GM19238 (cell line): ENCODE measurements around the gene CSNK1G3.
"Not testable (repeated sequence)": the region's sequence is repeated elsewhere in the genome, so short reads cannot be mapped to it uniquely, and the experiment has no call there.

Experiments
- DNase-seq: peaks from one replicate; pipeline ENCODE4 v3.0.0; 2011; ENCODE audit warnings: low spot score; ENCODE audit not compliant: insufficient read length

Gene CSNK1G3

DNA sequence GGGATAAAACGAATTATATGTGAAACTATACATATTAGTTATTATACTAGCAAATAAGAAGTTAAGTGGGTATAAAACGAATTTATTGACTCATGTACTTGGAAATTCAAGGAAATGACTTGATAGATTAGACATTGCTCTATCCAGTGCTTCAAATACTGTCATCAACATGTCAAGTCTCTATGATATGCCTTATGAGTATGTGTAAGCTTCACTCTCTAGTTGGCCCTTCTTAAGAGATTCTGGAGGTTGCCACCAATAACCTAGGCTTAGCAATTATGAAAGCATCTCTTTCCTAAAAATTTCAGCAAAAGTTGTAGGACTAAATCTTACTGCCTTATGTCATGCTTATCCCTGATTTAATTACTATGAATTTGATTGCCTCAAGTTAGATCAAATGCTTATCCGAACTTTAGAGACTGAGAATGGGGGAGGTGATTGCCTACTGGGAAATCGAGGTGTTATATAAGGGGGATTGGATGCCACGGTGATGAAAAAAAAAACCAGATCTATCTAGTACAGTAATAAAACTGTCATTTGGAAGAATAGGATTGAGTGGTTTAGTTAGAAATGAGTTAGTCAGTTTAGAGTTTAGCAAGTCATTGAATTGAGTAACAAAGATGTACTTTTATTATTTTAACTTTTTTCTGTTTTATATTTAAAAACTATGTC is 46.9 kb downstream of the CSNK1G3 start:
- DNase-seq = no peak

DNA sequence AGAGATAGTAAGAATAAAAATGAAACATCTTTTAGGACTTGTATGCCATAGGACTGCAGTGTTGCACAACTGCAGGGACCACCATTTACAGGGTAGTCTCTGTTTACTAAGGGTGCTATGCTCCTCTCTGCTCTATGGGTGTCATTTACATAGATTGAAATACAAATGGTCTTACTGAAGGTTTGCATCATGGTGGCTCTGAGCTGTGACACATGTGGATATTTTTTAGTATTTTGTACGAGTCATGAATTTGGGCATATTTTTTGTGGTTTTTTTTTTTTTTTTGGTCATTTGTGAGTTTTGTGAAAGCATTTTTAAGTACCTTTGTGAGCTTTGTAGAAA is 47.4 kb downstream of the CSNK1G3 start:
- DNase-seq = no peak

DNA sequence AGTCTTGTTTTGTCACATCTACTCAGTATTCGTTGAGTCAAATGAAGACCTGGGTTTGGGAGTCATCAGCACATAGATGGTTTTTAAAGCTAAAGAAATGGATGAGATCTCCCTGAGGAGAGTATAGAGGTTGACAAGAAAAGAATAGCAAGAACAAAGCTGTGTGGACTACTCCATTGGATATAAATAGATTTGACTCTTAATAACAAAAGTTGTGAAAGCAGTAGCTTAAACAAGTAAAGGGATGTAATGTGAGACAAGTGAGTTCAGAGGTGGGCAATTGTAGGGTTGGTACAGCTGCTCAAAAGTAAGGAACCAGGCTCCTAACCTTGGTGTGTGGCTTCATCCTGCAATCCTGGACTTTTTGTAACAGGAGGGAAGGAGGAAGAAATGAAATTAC is 49.3 kb downstream of the CSNK1G3 start:
- DNase-seq = no peak

DNA sequence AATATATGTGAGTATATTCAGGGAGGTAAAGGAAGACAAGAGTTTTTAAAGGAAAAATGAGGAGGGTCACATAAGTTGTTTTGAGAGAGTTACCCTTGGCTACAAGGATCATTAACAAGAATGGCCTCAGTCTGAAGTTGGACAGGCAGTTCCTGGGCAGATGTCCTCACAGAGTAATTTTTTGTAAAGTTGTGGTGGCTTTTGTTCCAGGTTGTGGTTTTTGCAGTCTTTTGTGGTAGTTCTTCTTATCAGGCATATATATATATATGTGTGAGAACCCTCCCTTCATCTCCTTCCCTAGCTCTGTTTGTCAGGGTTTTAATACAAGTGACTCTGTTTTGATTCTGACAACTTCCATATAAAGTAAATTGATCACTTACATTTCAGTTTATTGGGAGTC is 60.0 kb downstream of the CSNK1G3 start:
- no peak for DNase-seq

DNA sequence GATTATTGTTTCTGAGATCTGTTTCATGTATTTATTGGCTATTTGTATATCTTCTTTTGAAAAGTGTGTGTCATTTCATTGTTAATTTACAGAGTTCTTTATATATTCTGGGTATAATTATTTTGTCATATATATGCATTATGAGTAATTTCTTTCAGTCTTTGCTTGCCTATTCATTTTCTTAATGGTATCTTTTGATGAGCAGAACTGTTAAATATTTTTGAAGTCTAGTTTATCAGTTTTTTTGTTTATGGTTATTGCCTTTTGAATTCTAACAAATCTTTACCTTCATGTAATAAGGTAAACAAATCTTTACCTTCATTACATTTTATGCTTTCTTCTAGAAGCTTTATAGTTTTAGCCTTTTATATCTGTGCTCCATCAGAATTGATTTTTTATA is 66.4 kb downstream of the CSNK1G3 start:
- no peak for DNase-seq

DNA sequence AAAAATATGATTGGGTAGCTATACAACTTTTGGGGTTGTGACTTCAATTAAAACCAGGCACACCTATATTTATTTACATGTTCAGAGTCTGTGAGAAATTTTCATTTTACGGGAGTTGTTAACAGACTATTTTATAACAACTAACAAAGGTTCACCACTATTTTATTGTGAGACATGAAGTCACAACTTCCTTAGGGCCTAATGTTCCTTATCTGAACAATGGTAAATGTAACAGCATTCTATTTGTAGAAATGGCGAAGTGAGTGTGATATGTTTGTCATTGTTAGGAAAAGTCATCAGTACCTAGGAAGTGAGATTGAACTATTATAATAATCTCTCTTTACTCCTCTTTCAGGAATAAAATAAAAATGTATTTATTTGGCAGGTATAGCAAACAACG is 67.4 kb downstream of the CSNK1G3 start:
- no peak for DNase-seq

DNA sequence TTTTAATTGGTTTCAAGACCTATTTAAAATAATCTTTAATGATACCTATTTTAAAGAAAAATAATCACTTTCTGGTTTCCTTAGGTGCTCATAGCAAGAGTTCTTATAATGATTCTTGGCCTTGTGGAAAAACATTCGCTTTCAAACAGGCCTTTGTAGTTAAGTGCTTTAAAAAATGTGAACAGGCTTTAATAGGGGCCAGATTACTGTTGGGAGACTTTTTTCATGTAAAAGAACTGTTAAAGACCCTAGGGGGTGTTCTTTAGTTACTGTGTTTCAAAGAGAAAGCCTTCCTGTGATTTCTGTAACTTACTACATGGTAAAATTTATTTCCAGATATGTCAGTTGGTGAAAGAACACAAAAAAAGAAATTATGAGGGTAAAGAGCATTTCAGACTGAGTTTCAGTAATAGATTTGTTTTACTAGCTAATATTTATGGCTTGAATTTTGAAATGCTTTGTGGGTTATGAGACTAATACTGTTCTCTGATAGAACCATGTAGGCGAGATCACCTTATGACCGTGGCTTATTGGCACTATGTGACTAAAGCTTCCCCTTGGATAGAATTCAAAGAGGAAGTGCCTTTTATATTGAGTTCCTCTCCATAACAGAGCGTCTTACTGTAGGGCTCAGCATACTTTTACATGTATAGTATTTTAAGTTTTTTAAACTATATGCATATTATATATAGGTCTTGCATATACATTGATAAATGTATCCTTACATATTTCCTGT is 70.7 kb downstream of the CSNK1G3 start:
- no peak for DNase-seq

DNA sequence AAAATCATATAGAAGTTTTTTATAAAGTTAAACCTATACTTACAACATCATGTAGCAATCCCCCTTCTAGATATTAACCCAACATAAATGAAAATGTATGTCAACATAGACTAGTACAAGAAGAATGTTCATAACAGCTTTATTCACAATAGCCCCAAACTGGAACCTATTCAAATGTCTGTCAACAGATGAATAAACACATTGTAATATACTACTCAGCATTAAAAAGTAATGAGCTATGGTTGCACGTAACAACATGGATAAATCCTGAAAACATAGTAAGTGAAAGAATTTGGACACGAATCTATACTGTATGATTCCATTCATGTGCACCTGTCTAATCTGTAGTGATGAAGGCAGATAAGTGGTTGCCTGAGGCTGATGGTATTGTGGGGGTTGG is 73.9 kb downstream of the CSNK1G3 start:
- DNase-seq = no peak

DNA sequence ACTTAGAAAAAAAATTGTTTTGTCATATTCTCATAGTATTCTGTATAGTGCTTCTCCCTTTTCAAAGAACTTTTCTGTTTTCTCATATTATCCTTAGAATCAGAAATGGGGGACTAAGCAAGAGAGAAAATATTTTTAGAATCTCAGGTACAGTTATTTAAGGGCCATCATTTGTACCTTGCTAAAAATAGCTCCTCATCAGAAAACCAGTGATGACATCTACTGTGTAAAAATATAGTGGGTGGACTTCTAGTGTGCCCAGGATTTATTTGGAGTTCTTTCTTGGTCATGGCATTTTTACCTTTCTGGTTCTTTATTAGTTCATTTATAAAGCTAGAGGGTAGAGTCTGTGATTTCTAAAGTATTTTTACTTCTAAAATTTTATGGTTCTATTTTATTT is 82.5 kb downstream of the CSNK1G3 start:
- no peak for DNase-seq

DNA sequence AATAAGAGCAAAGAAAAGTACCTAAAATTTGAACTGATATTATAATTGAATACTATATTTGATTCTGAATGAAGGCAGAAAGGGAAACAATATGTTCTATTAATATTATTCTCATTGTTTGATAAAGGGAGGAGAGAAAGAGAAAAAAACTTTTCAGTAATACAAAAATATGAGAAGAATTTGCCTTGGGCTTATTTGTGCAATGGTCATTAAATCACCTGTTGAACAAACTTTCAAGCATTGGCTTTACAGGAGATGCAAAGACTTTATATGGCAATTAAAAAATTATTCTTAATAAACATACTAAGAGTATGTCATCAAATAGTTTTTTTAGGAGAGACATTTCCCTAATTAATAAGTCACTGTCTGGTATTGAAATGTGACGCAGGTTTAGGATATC is 85.0 kb downstream of the CSNK1G3 start:
- DNase-seq = no peak

DNA sequence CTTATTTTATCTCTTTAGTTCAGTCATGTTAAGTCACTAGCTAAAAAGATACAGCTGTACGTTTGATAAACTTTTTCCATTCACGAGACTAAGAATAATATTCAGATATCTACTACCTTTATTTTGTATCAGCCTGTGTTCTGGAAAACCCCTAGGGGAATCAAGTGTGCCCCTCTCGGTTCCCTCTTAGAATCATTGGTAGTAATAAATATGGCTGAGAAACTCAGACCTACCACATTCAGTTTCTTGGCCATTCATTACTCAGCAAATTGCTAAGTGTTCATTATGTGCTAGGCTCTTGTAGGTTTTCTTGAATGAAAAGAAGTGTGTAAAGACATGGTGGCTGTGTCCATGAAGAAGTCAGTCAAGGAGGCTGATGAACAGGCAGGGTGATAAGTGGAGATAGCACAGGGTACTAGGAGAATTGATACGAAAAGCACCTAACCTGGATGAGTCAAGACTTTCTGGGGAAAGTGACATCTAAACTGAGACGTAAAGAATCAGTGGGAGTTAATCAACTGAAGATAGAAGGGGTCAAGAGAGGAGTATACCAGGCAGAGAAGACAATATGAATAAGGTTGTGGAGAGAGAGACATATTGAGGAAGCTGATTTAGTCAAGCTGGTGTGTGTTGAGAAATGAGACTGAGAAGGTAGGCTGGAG is 86.2 kb downstream of the CSNK1G3 start:
- no peak for DNase-seq

DNA sequence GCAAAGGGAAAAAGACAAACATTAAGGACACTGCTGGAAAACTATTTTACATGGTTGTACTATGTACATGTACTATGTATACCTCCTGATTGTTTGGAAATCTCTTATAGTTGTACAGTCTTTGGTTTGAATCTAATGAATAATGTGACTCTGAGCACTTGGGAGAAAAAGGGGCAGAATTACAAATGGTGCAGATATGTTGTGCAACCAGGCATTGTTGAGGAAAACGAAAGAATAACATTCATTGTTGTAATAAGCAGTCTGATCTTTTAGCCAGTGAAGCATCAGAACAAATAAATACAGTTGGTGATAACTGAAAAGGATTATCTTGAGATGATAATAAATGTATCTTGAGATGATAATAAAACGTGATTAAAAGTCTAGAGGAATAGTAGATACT is 87.2 kb downstream of the CSNK1G3 start:
- DNase-seq = no peak

DNA sequence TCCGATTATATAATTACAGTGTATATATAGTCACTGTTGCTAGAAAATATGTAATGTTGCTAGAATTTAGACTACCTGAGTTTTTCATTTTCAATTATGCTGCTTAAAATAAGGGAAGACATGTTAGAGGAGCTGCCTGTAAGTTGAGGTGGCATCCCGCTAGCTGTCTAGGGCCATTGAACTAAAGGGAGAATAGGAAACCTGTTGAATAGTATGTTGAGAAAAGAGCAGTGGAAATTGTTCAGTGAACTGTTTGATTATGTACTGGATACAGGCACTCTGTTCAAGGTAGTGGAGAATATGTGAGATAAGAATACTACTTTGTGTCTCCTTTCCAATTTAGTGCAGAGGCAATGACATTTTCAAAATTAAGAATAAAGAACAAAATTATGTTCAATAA is 89.6 kb downstream of the CSNK1G3 start:
- no peak for DNase-seq

DNA sequence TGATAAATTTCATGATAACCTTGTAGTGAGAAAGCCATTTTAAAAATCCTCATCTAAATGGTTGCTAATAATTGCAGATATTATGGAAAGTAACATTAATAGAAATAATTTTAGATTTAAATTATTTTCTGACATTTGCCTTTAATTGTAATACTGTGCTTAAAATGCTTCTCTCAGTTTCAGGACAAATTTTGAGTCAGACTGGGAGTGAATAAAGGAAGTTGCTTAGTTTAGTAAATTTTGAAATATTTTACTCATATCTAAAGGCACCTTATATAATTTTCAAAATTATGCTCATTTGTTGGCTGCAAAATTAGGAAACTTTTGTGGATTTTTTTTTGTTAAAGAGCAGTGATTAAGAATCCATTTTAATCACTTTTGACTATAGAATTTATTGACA is 93.8 kb downstream of the CSNK1G3 start:
- no peak for DNase-seq

DNA sequence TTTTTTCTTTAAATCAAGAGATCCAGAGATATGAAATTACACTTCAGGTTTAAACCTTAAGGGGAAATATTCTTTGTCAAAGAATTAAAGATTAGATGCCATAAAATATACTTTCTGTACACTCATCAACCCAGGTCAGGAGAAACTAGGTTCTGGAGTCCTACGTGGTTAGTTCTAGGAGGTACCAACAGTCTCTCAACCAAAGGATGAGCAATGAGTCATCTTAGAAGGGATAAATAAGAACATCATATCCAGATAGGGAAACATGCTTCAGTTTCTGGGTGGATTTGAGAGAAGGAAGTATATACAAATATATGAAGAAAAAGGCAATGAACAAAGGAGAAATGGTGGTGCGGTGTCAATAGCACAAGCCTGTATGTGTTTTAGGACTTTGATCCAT is 98.2 kb downstream of the CSNK1G3 start:
- no peak for DNase-seq

DNA sequence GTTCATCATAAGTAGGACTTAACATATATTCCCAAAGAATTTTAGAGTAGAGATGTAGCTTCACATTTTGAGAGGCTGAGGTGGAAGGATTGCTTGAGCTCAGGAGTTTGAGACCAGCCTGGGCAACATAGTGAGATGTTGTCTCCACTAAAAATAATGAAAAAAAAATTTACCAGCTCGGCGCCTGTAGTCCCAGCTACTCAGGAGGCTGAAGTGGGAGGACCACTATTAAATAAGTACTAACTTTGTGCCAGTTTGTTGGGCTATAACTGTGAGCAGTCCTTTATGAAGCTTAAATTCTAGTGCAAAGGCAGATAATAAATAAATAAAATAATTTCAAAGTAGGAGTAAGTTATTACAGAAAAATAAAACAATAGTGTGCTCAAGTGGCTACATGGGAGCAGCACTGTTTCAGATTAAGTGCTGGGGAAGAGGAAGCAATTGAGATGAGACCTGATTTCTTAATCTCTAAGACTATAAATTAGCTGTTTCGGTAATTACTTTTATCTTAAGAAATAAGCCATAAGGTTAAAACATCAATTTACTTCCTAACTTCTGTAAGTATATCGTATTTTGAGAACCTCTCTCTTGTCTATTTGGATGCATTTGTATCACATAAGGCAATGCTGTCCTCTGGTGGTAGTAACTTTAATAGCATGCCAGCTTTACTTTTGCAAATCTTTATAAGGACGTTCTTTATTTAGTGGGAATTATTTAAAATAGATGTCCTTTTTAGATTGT is 98.9 kb downstream of the CSNK1G3 start:
- no peak for DNase-seq

DNA sequence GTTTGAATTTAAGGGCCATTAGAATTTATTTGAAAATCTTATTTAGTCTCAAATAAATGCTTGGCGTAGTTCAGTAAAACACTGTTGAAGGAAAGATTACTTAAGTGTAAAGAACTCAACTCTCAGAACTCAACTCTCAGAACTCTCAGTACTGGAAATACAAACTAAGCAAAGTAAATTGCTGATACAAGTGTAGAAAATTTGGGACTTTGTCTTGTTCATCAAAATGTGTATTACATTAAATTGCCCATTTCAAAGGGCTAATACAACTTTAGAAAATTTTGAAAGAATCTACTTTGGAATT is 99.4 kb downstream of the CSNK1G3 start:
- DNase-seq = no peak

DNA sequence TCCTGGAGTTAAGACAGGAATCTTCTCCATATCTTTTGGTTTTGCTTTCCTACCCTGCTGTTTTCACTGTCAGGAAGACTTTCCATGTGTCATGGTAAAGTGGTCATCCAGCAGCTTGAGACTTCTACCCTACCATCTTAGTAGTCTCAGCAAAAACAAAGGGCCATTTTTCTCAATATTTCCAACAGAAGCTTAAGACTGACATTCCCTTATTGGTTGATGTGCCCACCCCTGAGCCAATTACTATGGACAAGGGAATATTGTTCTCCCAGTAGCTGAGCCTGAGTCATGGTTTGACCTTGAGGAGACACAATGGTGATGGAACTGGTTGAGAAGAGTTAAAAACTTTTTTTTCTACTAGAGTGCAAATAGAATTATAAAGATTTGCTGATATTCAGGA is 105.6 kb downstream of the CSNK1G3 start:
- no peak for DNase-seq

DNA sequence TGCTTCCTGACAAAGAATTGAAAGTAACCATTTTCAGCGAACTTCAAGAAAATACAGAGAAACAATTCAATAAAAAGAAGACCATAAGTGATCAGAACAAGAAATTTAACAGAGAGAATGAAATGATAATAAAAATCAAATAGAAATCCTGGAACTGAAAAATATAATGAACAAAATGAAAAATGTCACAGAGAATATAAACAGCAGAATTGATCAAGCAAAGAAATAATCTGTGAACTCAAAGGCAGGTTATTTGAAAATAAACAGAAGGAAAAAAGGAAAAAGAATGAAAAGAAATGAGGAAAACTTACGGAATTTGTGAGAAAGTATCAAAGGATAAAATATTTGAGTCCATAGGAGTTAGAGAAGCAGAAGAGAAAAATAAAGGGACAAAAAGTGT is 114.1 kb downstream of the CSNK1G3 start:
- DNase-seq = no peak

DNA sequence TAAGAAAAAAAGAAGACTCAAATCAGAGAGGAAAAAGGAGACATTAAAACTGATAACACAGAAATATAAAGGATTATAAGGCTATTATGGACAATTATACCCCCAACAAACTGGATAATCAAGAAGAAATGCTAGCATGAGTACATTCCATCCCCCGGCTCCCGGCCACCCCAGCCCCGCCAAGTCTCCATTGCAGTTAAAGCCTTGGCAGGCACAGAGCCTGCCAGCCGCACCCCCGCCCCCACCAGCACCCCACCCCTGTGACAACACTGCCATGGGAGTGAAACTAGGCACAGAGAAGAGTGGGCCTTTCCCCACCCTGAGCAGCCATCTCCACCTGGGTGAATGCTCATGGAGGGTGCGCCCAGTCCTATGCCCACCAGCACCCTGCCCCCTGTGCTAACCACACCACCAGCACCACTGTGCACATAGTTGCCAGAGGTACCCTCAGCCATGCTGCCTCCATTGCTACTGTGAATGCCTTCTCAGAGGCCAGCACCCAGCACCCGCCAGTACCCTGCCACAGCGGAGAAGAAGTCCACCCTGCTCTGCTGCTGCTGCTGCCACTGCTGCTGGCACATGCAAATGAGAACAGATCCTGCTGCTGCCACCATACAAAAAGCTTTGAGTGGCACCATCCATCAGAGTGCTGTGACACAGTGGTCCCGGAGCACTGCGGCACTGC is 117.0 kb downstream of the CSNK1G3 start:
- DNase-seq = no peak

DNA sequence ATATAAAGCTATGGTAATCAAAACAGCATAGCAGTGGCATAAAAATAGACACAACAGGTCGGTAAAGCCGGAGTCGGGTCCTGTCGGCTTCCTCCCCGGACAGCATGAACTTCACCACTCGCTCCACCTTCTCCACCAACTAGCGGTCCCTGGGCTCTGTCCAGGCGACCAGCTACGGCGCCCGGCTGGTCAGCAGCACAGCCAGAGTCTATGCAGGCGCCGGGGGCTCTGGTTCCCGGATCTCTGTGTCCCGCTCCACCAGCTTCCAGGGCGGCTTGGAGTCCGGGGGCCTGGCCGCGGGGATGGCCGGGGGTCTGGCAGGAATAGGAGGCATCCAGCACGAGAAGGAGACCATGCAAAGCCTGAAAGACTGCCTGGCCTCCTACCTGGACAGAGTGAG is 124.0 kb downstream of the CSNK1G3 start:
- no peak for DNase-seq

DNA sequence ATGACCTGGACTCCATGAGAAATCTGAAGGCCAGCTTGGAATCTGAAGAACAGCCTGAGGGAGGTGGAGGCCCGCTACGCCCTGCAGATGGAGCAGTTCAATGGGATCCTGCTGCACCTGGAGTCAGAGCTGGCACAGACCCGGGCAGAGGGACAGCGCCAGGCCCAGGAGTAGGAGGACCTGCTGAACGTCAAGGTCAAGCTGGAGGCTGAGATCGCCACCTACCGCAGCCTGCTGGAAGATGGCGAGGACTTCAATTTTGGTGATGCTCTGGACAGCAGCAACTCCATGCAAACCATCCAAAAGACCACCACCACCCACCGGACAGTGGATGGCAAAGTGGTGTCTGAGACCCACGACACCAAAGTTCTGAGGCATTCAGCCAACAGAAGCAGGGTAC is 125.1 kb downstream of the CSNK1G3 start:
- not testable (repeated sequence) for DNase-seq
